Measurements from ENCODE around the gene TH.

DNA sequence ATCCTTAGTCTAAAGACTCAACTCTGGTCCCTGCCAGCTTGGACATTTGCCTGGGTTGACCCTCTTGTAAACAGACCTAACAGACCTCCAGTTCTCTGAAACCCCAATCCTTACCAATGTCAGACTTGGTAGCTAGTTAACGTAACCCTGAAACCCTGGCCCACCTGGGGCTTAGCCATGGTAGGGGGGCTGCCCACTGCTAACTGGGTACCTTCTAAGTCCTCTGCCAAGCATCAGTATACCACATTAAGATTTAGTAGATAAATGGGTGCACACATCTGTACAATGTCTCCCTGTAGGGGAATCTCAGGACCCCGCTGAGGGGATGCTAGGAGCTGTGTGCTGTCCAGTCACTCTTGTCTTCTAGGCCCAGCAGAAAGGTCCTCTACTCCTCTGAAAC is 29.9 kb upstream of the TH start:
- no peak for TF ChIP-seq POLR2AphosphoS5 (IDR thresholded peaks at IDR 0.05; ENCODE audit: low read depth, low read length)
- no peak for TF ChIP-seq POLR2A (IDR thresholded peaks at IDR 0.05; ENCODE audit: low read depth, low read length)
